GM19468 (cell line): ENCODE results near the gene PTPRN2.
"Not testable (repeated sequence)": the region's sequence is repeated elsewhere in the genome, so short reads cannot be mapped to it uniquely, and the experiment has no call there.

ENCODE experiments used
- ATAC-seq: cut with Tn5 transposase; IDR thresholded peaks from one replicate; pipeline ENCODE4 v1.9.1; 2021; ENCODE audit warnings: mild to moderate bottlenecking, moderate library complexity, moderate number of reproducible peaks; ENCODE audit not compliant: unreplicated experiment; ENCODE audit errors: extremely low read depth

The PTPRN2 gene

GRCh38 chr7:157751951-157752673, 835.5 kb downstream of the PTPRN2 start:
- ATAC-seq = no peak

- ATAC-seq = no peak
Measured at GRCh38 chr7:157751406-157751805, 836.2 kb downstream of the PTPRN2 start.

- no peak for ATAC-seq
Measured at GRCh38 chr7:157750291-157750690, 837.3 kb downstream of the PTPRN2 start.

- no peak for ATAC-seq
Measured at GRCh38 chr7:157745721-157746709, 841.6 kb downstream of the PTPRN2 start.

GRCh38 chr7:157744786-157745601, 842.6 kb downstream of the PTPRN2 start:
- no peak for ATAC-seq

GRCh38 chr7:157743781-157744525, 843.7 kb downstream of the PTPRN2 start:
- no peak for ATAC-seq

- no peak for ATAC-seq
Measured at GRCh38 chr7:157740251-157740798, 847.3 kb downstream of the PTPRN2 start.

- ATAC-seq = no peak
Measured at GRCh38 chr7:157739650-157740049, 848.0 kb downstream of the PTPRN2 start.

- ATAC-seq = no peak
Measured at GRCh38 chr7:157739031-157739430, 848.6 kb downstream of the PTPRN2 start.

GRCh38 chr7:157738066-157738460, 849.6 kb downstream of the PTPRN2 start:
- ATAC-seq = no peak

GRCh38 chr7:157737151-157738065, 850.2 kb downstream of the PTPRN2 start:
- no peak for ATAC-seq

- ATAC-seq = no peak
Measured at GRCh38 chr7:157736341-157736740, 851.3 kb downstream of the PTPRN2 start.

- no peak for ATAC-seq
Measured at GRCh38 chr7:157735826-157736225, 851.8 kb downstream of the PTPRN2 start.

- ATAC-seq = no peak
Measured at GRCh38 chr7:157734676-157735640, 852.7 kb downstream of the PTPRN2 start.

- not testable (repeated sequence) for ATAC-seq
Measured at GRCh38 chr7:157733760-157734395, 853.7 kb downstream of the PTPRN2 start.

GRCh38 chr7:157731126-157731525, 856.5 kb downstream of the PTPRN2 start:
- ATAC-seq = no peak

GRCh38 chr7:157730614-157731013, 857.0 kb downstream of the PTPRN2 start:
- no peak for ATAC-seq
